SK-N-SH (cell line): ENCODE results near the gene SLC2A10. TPM values are rescaled to one million over a fixed set of nuclear protein-coding genes. Genes with fewer than 3 reads are reported as not detected.

Source experiments
- CTCF ChIA-PET: fragments of 300-600, 350-600 bp; formaldehyde crosslinking; extraction: SDS; loops from one replicate; lab custom pipeline; 2021; lab: Yijun Ruan, JAX
- POLR2A ChIA-PET: fragments of 350-600 bp; sonication (Branson Sonifier 250); formaldehyde crosslinking; extraction: SDS; loops from one replicate; lab custom pipeline; 2020; ENCODE audit warnings: antibody characterized with exemption, inconsistent platforms; lab: Yijun Ruan, JAX
- DNase-seq: peaks from one replicate; pipeline ENCODE4 v3.0.0; 2012
- H2AFZ ChIP-seq: fragments of 200-600 bp; sonication (generic); 2 replicates; pipeline ENCODE4 v1.8.1; 2016; ENCODE audit warnings: antibody characterized with exemption, mild to moderate bottlenecking, low read depth
- H3F3A ChIP-seq: fragments of 200-600 bp; sonication (generic); replicated peaks from 2 replicates; pipeline ENCODE3; 2016; ENCODE audit warnings: antibody characterized with exemption, mild to moderate bottlenecking; ENCODE audit not compliant: insufficient read depth
- H3K27ac ChIP-seq, 2 experiments: fragments of 200-500 bp in 1 of 2; fragments of 200-600 bp in 1 of 2; sonication (Bioruptor generic) in 1 of 2; sonication (generic), shearing (Covaris generic) in 1 of 2; 2 replicates each; pipeline versions ENCODE4 v1.5.1 to v1.6.1; 2014 to 2016; ENCODE audit warnings: low read depth in 2 of 2, inconsistent platforms in 1 of 2, low read length in 1 of 2, mild to moderate bottlenecking in 1 of 2, mixed read lengths in 1 of 2
- H3K27me3 ChIP-seq: fragments of 200-600 bp; sonication (generic), shearing (Covaris generic); 2 replicates; pipeline ENCODE4 v1.6.1; 2016; ENCODE audit warnings: mixed run types; ENCODE audit not compliant: insufficient read depth
- H3K36me3 ChIP-seq, 2 experiments: fragments of 200-500 bp in 1 of 2; fragments of 200-600 bp in 1 of 2; sonication (Bioruptor generic) in 1 of 2; sonication (generic) in 1 of 2; replicated peaks in 1 of 2; 2 replicates each; pipeline versions ENCODE3 to v1.5.1; 2014 to 2016; ENCODE audit warnings: low read length in 1 of 2, mild to moderate bottlenecking in 1 of 2; ENCODE audit not compliant: insufficient read depth in 2 of 2, control insufficient read depth in 1 of 2
- H3K4me1 ChIP-seq, 2 experiments: fragments of 200-500 bp in 1 of 2; fragments of 200-600 bp in 1 of 2; sonication (Bioruptor generic) in 1 of 2; sonication (generic), shearing (Covaris generic) in 1 of 2; 2 replicates each; pipeline versions ENCODE4 v1.5.1 to v1.6.1; 2014 to 2016; ENCODE audit warnings: low read depth in 1 of 2, low read length in 1 of 2, mixed run types in 1 of 2; ENCODE audit not compliant: insufficient read depth in 2 of 2, control insufficient read depth in 1 of 2
- H3K4me2 ChIP-seq: fragments of 200-600 bp; sonication (generic), shearing (Covaris generic); 2 replicates; pipeline ENCODE4 v1.6.1; 2017; ENCODE audit warnings: mixed run types
- H3K4me3 ChIP-seq, 2 experiments: fragments of 200-500 bp in 1 of 2; fragments of 200-600 bp in 1 of 2; sonication (Bioruptor generic) in 1 of 2; sonication (generic), shearing (Covaris generic) in 1 of 2; 2 replicates each; pipeline versions ENCODE4 v1.5.1 to v1.8.1; 2014 to 2016; ENCODE audit warnings: low read depth in 2 of 2, inconsistent platforms in 1 of 2, low read length in 1 of 2, mild to moderate bottlenecking in 1 of 2, mixed read lengths in 1 of 2, moderate library complexity in 1 of 2
- H3K79me2 ChIP-seq: fragments of 200-600 bp; sonication (generic); 2 replicates; pipeline ENCODE4 v1.8.1; 2017; ENCODE audit warnings: mild to moderate bottlenecking; ENCODE audit not compliant: insufficient read depth
- H3K9ac ChIP-seq: fragments of 200-600 bp; sonication (generic); 2 replicates; pipeline ENCODE4 v1.6.1; 2017; ENCODE audit warnings: mixed run types
- H3K9me2 ChIP-seq: fragments of 200-600 bp; sonication (generic); 2 replicates; pipeline ENCODE4 v1.6.1; 2017; ENCODE audit warnings: mixed run types
- H3K9me3 ChIP-seq: fragments of 200-600 bp; sonication (generic); 2 replicates; pipeline ENCODE4 v1.6.1; 2017; ENCODE audit warnings: mixed run types, mild to moderate bottlenecking, moderate library complexity
- H4K20me1 ChIP-seq: fragments of 200-600 bp; sonication (generic); 2 replicates; pipeline ENCODE4 v1.6.1; 2017; ENCODE audit warnings: mild to moderate bottlenecking, mixed run types; ENCODE audit not compliant: insufficient read depth
- CHD2 ChIP-seq: fragments of 150-350 bp; IDR thresholded peaks from 2 replicates; pipeline ENCODE4 v1.6.1; 2018; ENCODE audit warnings: low read length; ENCODE audit not compliant: partially characterized antibody
- EZH2phosphoT487 ChIP-seq: fragments of 200-600 bp; sonication (generic); IDR thresholded peaks from 2 replicates; pipeline ENCODE4 v1.6.1; 2017; ENCODE audit warnings: low read depth, mixed run types, mild to moderate bottlenecking, antibody characterized with exemption, moderate library complexity, borderline replicate concordance
- GABPA ChIP-seq: IDR thresholded peaks from 2 replicates; pipeline ENCODE4 v1.4.0; 2012; ENCODE audit warnings: low read depth, mild to moderate bottlenecking
- JUND ChIP-seq: IDR thresholded peaks from 2 replicates; pipeline ENCODE4 v1.4.0; 2012
- RAD21 ChIP-seq: IDR thresholded peaks from 2 replicates; pipeline ENCODE4 v1.6.1; 2012; ENCODE audit warnings: mild to moderate bottlenecking, low read length
- RFX5 ChIP-seq: IDR thresholded peaks from 2 replicates; pipeline ENCODE4 v1.6.1; 2012; ENCODE audit warnings: mild to moderate bottlenecking, improper control_type of control experiment, low read length
- RXRA ChIP-seq: IDR thresholded peaks from 2 replicates; pipeline ENCODE4 v1.4.0; 2012; ENCODE audit warnings: low read depth, mild to moderate bottlenecking, borderline replicate concordance
- TAF1 ChIP-seq: IDR thresholded peaks from 2 replicates; pipeline ENCODE4 v1.6.1; 2012; ENCODE audit warnings: low read depth, mild to moderate bottlenecking, low read length, moderate library complexity, borderline replicate concordance
- TCF12 ChIP-seq: IDR thresholded peaks from 2 replicates; pipeline ENCODE4 v1.4.0; 2012
- WGBS: methylation state at CpG from one replicate; pipeline ENCODE4 v1.1.6; 2017; ENCODE audit warnings: low lambda C conversion rate; 5-methylcytosine and 5-hydroxymethylcytosine counted together
- polyA plus RNA-seq, 3 experiments: library from polyadenylated mRNA; depleted of rRNA; stranded (reverse); fragments of >200 nt; gene quantifications; 2 replicates each; pipeline ENCODE4 v1.2.3, GENCODE V29; 2012
- TF ChIP-seq, protein P1 (sequence below): IDR thresholded peaks from 2 replicates; pipeline ENCODE4; 2012
- TF ChIP-seq, protein P2 (sequence below): IDR thresholded peaks from 2 replicates; pipeline ENCODE4 v1.4.0; 2012; ENCODE audit warnings: low read depth, borderline replicate concordance
- TF ChIP-seq, protein P3 (sequence below): fragments of 150-350 bp; IDR thresholded peaks from 2 replicates; pipeline ENCODE4 v1.6.1; 2017; ENCODE audit warnings: antibody characterized with exemption, low read length, low read depth, borderline replicate concordance
- TF ChIP-seq, protein P4 (sequence below): fragments of 200-600 bp; sonication (generic); IDR thresholded peaks from 2 replicates; pipeline ENCODE4 v1.6.1; 2017; ENCODE audit warnings: antibody characterized with exemption, mild to moderate bottlenecking, moderate library complexity

The SLC2A10 gene
- polyA plus RNA-seq, 1 of the 3 experiments (the other 2 are of a cell fraction), result 12.6 TPM

DNA sequence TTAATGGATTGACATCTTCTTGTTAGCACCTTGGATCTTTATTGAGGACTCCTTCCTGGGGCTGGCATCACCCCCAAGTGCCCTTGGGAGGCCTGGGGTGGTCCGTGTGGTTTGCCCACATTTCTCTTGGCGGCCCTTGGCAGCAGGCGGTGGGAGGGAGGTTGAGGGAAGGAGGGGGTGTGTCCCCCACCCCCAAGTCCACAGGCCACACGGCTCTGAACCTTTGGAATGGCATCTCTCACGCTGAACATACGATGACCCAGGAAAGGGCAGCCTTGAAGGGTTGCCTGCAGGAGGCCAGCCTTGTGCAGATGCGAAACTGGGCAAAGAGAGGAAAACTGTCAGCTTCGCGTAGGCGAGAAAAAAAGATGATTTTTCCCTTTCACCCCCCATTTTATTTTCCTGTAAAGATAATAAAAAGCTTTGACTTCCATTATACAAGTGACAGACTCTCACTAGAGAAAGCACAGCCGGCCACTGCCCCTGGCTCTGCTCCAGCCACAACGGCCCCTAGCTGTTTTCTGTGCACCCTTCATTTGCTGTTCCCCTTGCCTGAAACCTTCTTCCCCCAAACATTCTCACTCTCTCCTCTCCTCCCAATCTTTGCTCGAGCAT is 56.2 kb downstream of the SLC2A10 start:
- no peaks in the 10 kb centered on the region for H4K20me1 ChIP-seq
- H3K79me2 ChIP-seq, result no peaks in the 10 kb centered on the region
- H3K4me2 ChIP-seq, result no peak overlapping the region
- H3K9me3 ChIP-seq, result no peaks in the 10 kb centered on the region
- H3F3A ChIP-seq, result no peaks in the 10 kb centered on the region
- H3K9me2 ChIP-seq, result no peaks in the 10 kb centered on the region
- POLR2A ChIA-PET, result no interaction called here
- no peak for DNase-seq
- CTCF ChIA-PET, result interaction anchor here (1.4 to 8.5 kb wide), 5 partner anchors 9 to 618 kb away, joined by 3 to 46 read pairs (median 8); no protein-coding TSS in a partner anchor
- no peaks in the 10 kb centered on the region for H3K27me3 ChIP-seq
- H3K27ac ChIP-seq, result no peak overlapping the region
- peaks cover 0 to 12% of the 10 kb centered on the region in 2 experiments; a peak in 2 of 4 replicates for H3K4me1 ChIP-seq
- no peaks in the 10 kb centered on the region for H3K36me3 ChIP-seq
- no peak overlapping the region for H3K9ac ChIP-seq
- H2AFZ ChIP-seq, result no peak overlapping the region
- TF ChIP-seq CHD2 (no peak), TAF1 (no peak), TCF12 (no peak), RXRA (no peak), JUND (no peak), GABPA (no peak), RFX5 (no peak), RAD21 (no peak), EZH2phosphoT487 (no peak)
- TF ChIP-seq, protein P1, sequence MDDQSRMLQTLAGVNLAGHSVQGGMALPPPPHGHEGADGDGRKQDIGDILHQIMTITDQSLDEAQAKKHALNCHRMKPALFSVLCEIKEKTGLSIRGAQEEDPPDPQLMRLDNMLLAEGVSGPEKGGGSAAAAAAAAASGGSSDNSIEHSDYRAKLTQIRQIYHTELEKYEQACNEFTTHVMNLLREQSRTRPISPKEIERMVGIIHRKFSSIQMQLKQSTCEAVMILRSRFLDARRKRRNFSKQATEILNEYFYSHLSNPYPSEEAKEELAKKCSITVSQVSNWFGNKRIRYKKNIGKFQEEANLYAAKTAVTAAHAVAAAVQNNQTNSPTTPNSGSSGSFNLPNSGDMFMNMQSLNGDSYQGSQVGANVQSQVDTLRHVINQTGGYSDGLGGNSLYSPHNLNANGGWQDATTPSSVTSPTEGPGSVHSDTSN, result no peak
- TF ChIP-seq, protein P2, sequence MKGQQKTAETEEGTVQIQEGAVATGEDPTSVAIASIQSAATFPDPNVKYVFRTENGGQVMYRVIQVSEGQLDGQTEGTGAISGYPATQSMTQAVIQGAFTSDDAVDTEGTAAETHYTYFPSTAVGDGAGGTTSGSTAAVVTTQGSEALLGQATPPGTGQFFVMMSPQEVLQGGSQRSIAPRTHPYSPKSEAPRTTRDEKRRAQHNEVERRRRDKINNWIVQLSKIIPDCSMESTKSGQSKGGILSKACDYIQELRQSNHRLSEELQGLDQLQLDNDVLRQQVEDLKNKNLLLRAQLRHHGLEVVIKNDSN, result no peak
- TF ChIP-seq, protein P3, sequence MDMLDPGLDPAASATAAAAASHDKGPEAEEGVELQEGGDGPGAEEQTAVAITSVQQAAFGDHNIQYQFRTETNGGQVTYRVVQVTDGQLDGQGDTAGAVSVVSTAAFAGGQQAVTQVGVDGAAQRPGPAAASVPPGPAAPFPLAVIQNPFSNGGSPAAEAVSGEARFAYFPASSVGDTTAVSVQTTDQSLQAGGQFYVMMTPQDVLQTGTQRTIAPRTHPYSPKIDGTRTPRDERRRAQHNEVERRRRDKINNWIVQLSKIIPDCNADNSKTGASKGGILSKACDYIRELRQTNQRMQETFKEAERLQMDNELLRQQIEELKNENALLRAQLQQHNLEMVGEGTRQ, result no peak
- WGBS, result 49% methylated on average over 13 of the region's 13 CpGs
- H3K4me3 ChIP-seq, result no peak overlapping the region

DNA sequence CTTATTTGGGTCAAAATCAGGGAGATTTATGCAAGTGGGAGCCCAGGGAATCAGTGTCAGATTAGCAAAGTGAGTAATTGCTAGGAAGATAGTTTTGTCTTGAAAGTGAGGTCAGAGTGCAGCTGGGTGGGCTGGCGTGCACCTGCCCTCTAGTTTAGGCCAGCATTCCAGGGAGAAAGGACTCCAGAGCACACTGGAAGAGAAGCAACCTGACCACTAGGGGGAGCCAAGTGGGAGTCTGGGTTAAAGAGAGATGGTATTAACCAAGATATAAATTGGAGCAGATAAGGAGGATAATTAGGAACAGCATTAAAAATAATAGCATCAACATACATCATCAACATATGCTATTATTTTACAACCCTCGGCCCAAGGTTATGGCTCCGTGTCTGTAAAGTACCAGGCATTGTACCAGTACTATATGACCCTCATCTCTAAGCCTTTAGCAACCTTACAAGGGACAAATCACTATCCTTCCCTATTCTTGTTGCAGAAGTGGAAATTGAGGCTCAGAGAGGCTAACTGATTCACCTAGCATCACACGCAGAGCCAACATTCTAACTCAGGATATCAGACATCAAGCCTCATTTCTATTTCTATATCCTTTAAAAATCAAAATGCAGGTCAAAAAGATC is 57.8 kb downstream of the SLC2A10 start:
- H3K9me3 ChIP-seq, result no peaks in the 10 kb centered on the region
- no peaks in the 10 kb centered on the region for H3F3A ChIP-seq
- peak; percentile 43 for DNase-seq
- H4K20me1 ChIP-seq, result no peaks in the 10 kb centered on the region
- H2AFZ ChIP-seq, result no peak overlapping the region
- WGBS, result 62% methylated on average over 4 of the region's 4 CpGs
- H3K36me3 ChIP-seq, result no peaks in the 10 kb centered on the region
- no peak overlapping the region for H3K4me2 ChIP-seq
- H3K9me2 ChIP-seq, result no peaks in the 10 kb centered on the region
- no peak overlapping the region for H3K27ac ChIP-seq
- peaks cover 0 to 12% of the 10 kb centered on the region in 2 experiments; a peak in 2 of 4 replicates for H3K4me1 ChIP-seq
- POLR2A ChIA-PET, result no interaction called here
- H3K27me3 ChIP-seq, result no peaks in the 10 kb centered on the region
- TF ChIP-seq, protein P4, sequence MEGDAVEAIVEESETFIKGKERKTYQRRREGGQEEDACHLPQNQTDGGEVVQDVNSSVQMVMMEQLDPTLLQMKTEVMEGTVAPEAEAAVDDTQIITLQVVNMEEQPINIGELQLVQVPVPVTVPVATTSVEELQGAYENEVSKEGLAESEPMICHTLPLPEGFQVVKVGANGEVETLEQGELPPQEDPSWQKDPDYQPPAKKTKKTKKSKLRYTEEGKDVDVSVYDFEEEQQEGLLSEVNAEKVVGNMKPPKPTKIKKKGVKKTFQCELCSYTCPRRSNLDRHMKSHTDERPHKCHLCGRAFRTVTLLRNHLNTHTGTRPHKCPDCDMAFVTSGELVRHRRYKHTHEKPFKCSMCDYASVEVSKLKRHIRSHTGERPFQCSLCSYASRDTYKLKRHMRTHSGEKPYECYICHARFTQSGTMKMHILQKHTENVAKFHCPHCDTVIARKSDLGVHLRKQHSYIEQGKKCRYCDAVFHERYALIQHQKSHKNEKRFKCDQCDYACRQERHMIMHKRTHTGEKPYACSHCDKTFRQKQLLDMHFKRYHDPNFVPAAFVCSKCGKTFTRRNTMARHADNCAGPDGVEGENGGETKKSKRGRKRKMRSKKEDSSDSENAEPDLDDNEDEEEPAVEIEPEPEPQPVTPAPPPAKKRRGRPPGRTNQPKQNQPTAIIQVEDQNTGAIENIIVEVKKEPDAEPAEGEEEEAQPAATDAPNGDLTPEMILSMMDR, result peak; percentile 69
- no peak for TF ChIP-seq RXRA
- peak; percentile 35; the same call in 1 of the 2 replicates for TF ChIP-seq RAD21
- no peak overlapping the region for H3K9ac ChIP-seq
- no peak overlapping the region for H3K4me3 ChIP-seq
- CTCF ChIA-PET, result interaction anchor here (0.8 to 8.5 kb wide), 6 partner anchors 10 to 43 kb away, joined by 3 to 46 read pairs (median 4); no protein-coding TSS in a partner anchor
- no peaks in the 10 kb centered on the region for H3K79me2 ChIP-seq
